ENCODE measurements around the gene LRRC1. TPM values are rescaled to one million over a fixed set of nuclear protein-coding genes. Genes with fewer than 3 reads are reported as not detected.

LRRC1 gene
- total and polyA plus RNA-seq, 10 donors = 1.8 to 6.3 (median 3.7) TPM

DNA sequence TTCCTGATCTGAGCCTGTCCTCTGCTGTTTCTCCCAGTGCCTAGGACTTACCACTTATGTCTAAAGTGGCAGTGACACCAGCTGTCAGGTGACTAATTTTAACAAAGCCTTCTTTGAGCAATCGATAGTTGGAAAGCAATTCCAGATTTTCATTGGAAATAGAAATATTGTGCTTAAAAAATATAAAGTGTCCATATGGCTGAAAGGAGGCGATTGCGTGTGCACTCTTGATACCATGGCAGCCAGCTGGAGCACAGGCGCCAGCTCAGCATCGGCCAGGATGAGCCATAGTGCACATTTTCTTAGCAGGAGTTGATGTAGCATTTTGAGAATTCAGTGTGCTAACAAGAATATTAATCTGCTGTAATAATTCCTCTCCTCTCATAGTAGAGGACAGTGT, 70.0 kb downstream of the LRRC1 start:
- Histone ChIP-seq H3K27ac (no peak overlapping the region), H3K36me3 (no peaks in the 10 kb centered on the region), H3K4me1 (no peaks in the 10 kb centered on the region), H3K9me3 (no peaks in the 10 kb centered on the region), H3K27me3 (replicated peaks in 1 of 7) (no peaks in the 10 kb centered on the region), H3K4me3 (no peak overlapping the region)
- WGBS, 5 donors = 88 to 96% (median 94%) methylated on average over 5 of the region's 5 CpGs
- TF ChIP-seq POLR2A (IDR thresholded peaks at IDR 0.05) = no peak
- TF ChIP-seq POLR2AphosphoS5 (IDR thresholded peaks at IDR 0.05) = no peak
- TF ChIP-seq, protein P1, sequence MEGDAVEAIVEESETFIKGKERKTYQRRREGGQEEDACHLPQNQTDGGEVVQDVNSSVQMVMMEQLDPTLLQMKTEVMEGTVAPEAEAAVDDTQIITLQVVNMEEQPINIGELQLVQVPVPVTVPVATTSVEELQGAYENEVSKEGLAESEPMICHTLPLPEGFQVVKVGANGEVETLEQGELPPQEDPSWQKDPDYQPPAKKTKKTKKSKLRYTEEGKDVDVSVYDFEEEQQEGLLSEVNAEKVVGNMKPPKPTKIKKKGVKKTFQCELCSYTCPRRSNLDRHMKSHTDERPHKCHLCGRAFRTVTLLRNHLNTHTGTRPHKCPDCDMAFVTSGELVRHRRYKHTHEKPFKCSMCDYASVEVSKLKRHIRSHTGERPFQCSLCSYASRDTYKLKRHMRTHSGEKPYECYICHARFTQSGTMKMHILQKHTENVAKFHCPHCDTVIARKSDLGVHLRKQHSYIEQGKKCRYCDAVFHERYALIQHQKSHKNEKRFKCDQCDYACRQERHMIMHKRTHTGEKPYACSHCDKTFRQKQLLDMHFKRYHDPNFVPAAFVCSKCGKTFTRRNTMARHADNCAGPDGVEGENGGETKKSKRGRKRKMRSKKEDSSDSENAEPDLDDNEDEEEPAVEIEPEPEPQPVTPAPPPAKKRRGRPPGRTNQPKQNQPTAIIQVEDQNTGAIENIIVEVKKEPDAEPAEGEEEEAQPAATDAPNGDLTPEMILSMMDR (IDR thresholded peaks at IDR 0.05 in 8 of 11, conservative IDR thresholded peaks at IDR 0.05 in 3 of 11) = no peak
- intact Hi-C loops (cut with DNase I; ENCODE audit: low total_unique reads) = no loop called here
- no peak for DNase-seq

DNA sequence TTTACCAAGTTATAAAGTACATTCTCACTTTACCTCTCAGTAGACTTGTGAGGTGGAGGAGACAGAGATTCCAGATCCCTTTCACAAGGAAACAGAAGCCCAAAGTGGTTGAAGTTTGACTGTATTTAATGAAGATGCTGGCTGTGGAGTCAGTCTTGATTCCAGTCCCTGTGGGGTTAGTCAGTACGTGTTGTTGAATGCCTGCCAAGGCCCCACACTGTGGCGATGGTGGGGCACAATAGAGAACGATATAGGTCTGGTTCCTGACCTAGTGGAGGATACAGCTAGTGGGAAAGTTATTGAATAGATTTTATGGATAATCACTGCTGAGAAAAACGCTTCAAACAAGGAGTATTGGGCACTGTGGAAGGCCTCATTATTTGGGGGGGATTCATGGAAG, 71.4 kb downstream of the LRRC1 start:
- WGBS, 5 donors = 71 to 87% (median 79%) methylated on average over 4 of the region's 4 CpGs
- H3K36me3 ChIP-seq = no peaks in the 10 kb centered on the region
- no peak overlapping the region for H3K4me3 ChIP-seq
- no peaks in the 10 kb centered on the region for H3K9me3 ChIP-seq
- H3K27ac ChIP-seq = no peak overlapping the region
- DNase-seq = no peak
- intact Hi-C loops (cut with DNase I; ENCODE audit: low total_unique reads) = no loop called here
- no peaks in the 10 kb centered on the region for H3K4me1 ChIP-seq
- no peaks in the 10 kb centered on the region for H3K27me3 ChIP-seq (replicated peaks in 1 of 7)
- TF ChIP-seq POLR2AphosphoS5 (IDR thresholded peaks at IDR 0.05) = no peak
- TF ChIP-seq, protein P1 (IDR thresholded peaks at IDR 0.05 in 8 of 11, conservative IDR thresholded peaks at IDR 0.05 in 3 of 11) = no peak
- TF ChIP-seq POLR2A (IDR thresholded peaks at IDR 0.05) = no peak

DNA sequence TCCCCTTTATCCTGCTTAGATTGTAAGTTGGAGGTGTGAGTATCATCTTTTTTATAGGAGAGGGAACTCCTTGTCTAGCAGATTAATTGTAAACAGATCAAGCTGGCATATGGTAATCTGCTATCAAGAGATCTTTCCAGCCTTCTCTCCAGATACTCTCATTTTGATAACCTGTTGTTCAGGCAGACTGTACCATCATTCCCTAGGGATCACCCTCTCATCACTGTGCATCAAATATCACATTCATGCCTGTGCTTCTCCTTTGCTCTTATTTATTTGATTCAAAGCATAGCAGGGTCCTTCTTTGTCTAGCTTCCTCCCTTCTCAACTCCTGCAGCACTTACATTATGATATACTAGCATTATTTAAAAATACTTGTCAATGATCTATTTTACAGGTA, 73.8 kb downstream of the LRRC1 start:
- Histone ChIP-seq H3K36me3 (no peaks in the 10 kb centered on the region), H3K27ac (no peak overlapping the region), H3K27me3 (replicated peaks in 1 of 7) (no peaks in the 10 kb centered on the region), H3K9me3 (peaks cover 0 to 11% (median 4%) of the 10 kb centered on the region in 8 donors), H3K4me1 (no peaks in the 10 kb centered on the region), H3K4me3 (no peak overlapping the region)
- TF ChIP-seq POLR2AphosphoS5 (IDR thresholded peaks at IDR 0.05) (no peak), POLR2A (IDR thresholded peaks at IDR 0.05) (no peak)
- TF ChIP-seq, protein P1 (IDR thresholded peaks at IDR 0.05 in 8 of 11, conservative IDR thresholded peaks at IDR 0.05 in 3 of 11) = no peak
- intact Hi-C loops (cut with DNase I; ENCODE audit: low total_unique reads) = no loop called here
- DNase-seq = no peak

DNA sequence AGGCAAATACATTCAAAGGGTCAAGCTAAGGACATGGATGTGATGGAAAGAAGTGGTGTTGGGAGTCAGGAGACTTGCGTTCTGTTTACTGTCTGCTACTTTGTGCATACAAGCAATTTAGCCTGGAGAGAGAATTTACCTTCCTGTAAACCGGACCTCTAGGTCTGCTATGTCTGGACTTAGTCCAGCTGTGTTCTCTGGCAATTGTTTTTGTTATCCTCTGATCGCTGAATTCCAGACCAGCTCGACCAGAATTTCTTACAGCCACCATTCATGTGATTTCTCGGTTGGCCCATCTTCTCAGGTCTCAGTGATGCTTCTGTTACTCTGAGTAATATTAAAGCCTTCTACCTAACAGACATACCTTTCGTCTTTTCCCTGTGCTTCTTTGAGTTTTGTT, 75.2 kb downstream of the LRRC1 start:
- intact Hi-C loops (cut with DNase I; ENCODE audit: low total_unique reads) = no loop called here
- Histone ChIP-seq H3K27ac (no peak overlapping the region), H3K4me1 (no peaks in the 10 kb centered on the region), H3K4me3 (no peak overlapping the region), H3K9me3 (peaks cover 0 to 11% (median 4%) of the 10 kb centered on the region in 8 donors), H3K36me3 (no peaks in the 10 kb centered on the region), H3K27me3 (replicated peaks in 1 of 7) (no peaks in the 10 kb centered on the region)
- 70 to 87% (median 79%) methylated on average over 6 of the region's 6 CpGs for WGBS, 5 donors
- TF ChIP-seq POLR2A (IDR thresholded peaks at IDR 0.05) (no peak), POLR2AphosphoS5 (IDR thresholded peaks at IDR 0.05) (no peak)
- TF ChIP-seq, protein P1 (IDR thresholded peaks at IDR 0.05 in 8 of 11, conservative IDR thresholded peaks at IDR 0.05 in 3 of 11) = no peak
- DNase-seq = no peak

Data from spleen (tissue), 11 donors.